Uterus (tissue), 2 donors: Measurements from ENCODE around the gene MYLIP.

Source experiments
- POLR2A ChIP-seq, 2 donors: fragments of 450-650 bp; IDR thresholded peaks; one replicate each; pipeline ENCODE4 v1.6.1; 2016; ENCODE audit warnings: antibody characterized with exemption in 2 of 2, mild to moderate bottlenecking in 1 of 2, moderate library complexity in 1 of 2
- TF ChIP-seq, protein P1 (sequence below), 4 experiments: fragments of 200-600 bp in 2 of 4; fragments of 450-650 bp in 2 of 4; sonication (generic) in 2 of 4; IDR thresholded peaks; one replicate each; pipeline ENCODE4 v1.5.1; 2016 to 2019; ENCODE audit warnings: antibody characterized with exemption in 4 of 4, mild to moderate bottlenecking in 2 of 4, moderate library complexity in 1 of 4

DNA sequence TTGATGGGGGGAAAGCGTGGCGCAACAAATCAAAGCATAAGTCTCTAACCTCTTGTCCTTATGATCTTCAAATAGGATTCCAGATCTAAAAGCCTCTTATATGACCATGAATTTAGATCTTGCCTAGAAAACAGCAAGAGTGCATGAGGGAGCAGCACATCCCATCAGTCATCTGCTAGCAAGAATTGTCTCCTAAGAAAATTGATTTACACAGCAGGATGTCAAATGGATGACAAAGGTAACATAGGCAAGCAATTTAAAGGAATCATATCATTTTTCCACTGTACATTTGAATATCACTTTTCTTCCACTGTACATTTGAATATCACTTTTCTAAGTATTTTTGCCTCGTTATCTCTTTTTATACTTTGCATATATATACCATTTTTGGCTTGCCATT is 7.5 kb upstream of the MYLIP start:
- TF ChIP-seq, protein P1, sequence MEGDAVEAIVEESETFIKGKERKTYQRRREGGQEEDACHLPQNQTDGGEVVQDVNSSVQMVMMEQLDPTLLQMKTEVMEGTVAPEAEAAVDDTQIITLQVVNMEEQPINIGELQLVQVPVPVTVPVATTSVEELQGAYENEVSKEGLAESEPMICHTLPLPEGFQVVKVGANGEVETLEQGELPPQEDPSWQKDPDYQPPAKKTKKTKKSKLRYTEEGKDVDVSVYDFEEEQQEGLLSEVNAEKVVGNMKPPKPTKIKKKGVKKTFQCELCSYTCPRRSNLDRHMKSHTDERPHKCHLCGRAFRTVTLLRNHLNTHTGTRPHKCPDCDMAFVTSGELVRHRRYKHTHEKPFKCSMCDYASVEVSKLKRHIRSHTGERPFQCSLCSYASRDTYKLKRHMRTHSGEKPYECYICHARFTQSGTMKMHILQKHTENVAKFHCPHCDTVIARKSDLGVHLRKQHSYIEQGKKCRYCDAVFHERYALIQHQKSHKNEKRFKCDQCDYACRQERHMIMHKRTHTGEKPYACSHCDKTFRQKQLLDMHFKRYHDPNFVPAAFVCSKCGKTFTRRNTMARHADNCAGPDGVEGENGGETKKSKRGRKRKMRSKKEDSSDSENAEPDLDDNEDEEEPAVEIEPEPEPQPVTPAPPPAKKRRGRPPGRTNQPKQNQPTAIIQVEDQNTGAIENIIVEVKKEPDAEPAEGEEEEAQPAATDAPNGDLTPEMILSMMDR (IDR thresholded peaks at IDR 0.05): no peak
- TF ChIP-seq POLR2A (IDR thresholded peaks at IDR 0.05): no peak
